Testis (tissue), 2 donors: Measurements from ENCODE around the gene REPS2.

Experiments used
- POLR2A ChIP-seq: fragments of 450-650 bp; IDR thresholded peaks from one replicate; pipeline ENCODE4 v1.6.1; 2017; ENCODE audit warnings: antibody characterized with exemption, mild to moderate bottlenecking, moderate library complexity
- TF ChIP-seq, protein P1 (sequence below), 3 experiments: fragments of 450-650 bp in 2 of 3; fragments of 200-600 bp in 1 of 3; sonication (generic) in 1 of 3; IDR thresholded peaks; one replicate each; pipeline ENCODE4 v1.5.1; 2016 to 2019; ENCODE audit warnings: antibody characterized with exemption in 3 of 3, mild to moderate bottlenecking in 2 of 3, moderate library complexity in 1 of 3

DNA sequence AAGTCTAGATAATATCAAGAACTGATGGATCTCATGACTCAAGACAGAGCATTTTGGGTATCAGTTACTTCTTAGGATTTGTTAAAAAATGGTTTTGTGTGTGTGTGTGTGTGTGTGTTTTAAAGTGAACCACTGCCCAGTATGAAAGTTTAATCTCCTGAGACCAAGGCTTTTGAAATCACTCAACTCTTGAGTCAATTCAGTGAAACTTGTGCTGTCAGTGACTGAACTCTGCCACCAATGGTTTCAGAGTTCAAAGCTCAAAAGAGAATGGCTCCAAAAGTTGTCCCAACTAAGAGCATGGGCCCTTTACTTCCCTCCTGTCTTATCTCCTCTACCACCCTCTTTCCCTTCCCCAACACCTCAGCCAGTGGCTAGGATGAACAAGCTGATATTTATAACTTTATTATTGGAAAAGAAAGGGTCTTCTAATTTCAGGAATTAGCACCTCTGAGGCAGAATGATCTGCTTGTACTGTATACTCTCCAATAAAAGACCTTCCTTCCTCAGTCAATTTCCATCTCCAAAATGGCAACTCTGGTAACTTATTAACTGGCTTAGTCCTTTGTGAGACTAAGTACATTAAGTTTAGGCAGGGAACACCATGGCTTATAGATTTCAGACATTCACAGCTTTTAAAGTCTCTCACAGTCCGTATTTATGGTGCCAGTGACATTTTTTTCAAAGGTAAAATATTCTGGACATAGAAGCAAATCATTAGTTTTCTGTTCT is 152.2 kb downstream of the REPS2 start:
- TF ChIP-seq, protein P1, sequence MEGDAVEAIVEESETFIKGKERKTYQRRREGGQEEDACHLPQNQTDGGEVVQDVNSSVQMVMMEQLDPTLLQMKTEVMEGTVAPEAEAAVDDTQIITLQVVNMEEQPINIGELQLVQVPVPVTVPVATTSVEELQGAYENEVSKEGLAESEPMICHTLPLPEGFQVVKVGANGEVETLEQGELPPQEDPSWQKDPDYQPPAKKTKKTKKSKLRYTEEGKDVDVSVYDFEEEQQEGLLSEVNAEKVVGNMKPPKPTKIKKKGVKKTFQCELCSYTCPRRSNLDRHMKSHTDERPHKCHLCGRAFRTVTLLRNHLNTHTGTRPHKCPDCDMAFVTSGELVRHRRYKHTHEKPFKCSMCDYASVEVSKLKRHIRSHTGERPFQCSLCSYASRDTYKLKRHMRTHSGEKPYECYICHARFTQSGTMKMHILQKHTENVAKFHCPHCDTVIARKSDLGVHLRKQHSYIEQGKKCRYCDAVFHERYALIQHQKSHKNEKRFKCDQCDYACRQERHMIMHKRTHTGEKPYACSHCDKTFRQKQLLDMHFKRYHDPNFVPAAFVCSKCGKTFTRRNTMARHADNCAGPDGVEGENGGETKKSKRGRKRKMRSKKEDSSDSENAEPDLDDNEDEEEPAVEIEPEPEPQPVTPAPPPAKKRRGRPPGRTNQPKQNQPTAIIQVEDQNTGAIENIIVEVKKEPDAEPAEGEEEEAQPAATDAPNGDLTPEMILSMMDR (IDR thresholded peaks at IDR 0.05): no peak
- no peak for TF ChIP-seq POLR2A
